Spleen (tissue), 11 donors: ENCODE measurements around the gene ARL15. TPM values are rescaled to one million over a fixed set of nuclear protein-coding genes. Genes with fewer than 3 reads are reported as not detected.

Source experiments
- DNase-seq: peaks from one replicate; pipeline ENCODE4 v3.0.0-alpha.2; 2020
- H3K27ac ChIP-seq, 8 donors: fragments of 200-600 bp; sonication (generic) in 7 of 8; 1 replicate in 4 of 8; 2 replicates in 4 of 8; pipeline versions ENCODE4 v1.5.0 to v1.8.0; 2016 to 2021; ENCODE audit warnings: inconsistent platforms in 4 of 8, mild to moderate bottlenecking in 4 of 8, moderate library complexity in 1 of 8
- H3K27me3 ChIP-seq, 7 donors: fragments of 200-600 bp; sonication (generic) in 6 of 7; replicated peaks in 1 of 7; 1 replicate in 4 of 7; 2 replicates in 3 of 7; pipeline versions ENCODE4 v1.5.0 to v1.8.0; 2016 to 2021; ENCODE audit warnings: inconsistent platforms in 3 of 7, mild to moderate bottlenecking in 1 of 7
- H3K36me3 ChIP-seq, 6 donors: fragments of 200-600 bp; sonication (generic) in 5 of 6; 1 replicate in 4 of 6; 2 replicates in 2 of 6; pipeline versions ENCODE4 v1.5.0 to v1.8.0; 2016 to 2021; ENCODE audit warnings: inconsistent platforms in 2 of 6
- H3K4me1 ChIP-seq, 6 donors: fragments of 200-600 bp; sonication (generic) in 5 of 6; 1 replicate in 3 of 6; 2 replicates in 3 of 6; pipeline versions ENCODE4 v1.5.0 to v1.8.0; 2016 to 2021; ENCODE audit warnings: inconsistent platforms in 3 of 6
- H3K4me3 ChIP-seq, 8 donors: fragments of 200-600 bp; sonication (generic) in 7 of 8; 1 replicate in 4 of 8; 2 replicates in 4 of 8; pipeline versions ENCODE4 v1.5.0 to v1.8.0; 2016 to 2021; ENCODE audit warnings: inconsistent platforms in 4 of 8, mild to moderate bottlenecking in 4 of 8, moderate library complexity in 2 of 8
- H3K9me3 ChIP-seq, 8 donors: fragments of 200-600 bp; sonication (generic) in 7 of 8; 1 replicate in 4 of 8; 2 replicates in 4 of 8; pipeline versions ENCODE4 v1.5.0 to v1.8.0; 2016 to 2021; ENCODE audit warnings: inconsistent platforms in 4 of 8
- POLR2A ChIP-seq, 3 donors: fragments of 450-650 bp; IDR thresholded peaks; one replicate each; pipeline ENCODE4 v1.5.1; 2017; ENCODE audit warnings: antibody characterized with exemption in 3 of 3, mild to moderate bottlenecking in 1 of 3
- POLR2AphosphoS5 ChIP-seq, 3 donors: sonication (generic); formaldehyde crosslinking; IDR thresholded peaks; one replicate each; pipeline ENCODE4 v1.5.1; 2017; ENCODE audit warnings: antibody characterized with exemption in 3 of 3
- WGBS, 5 donors: extraction: QIAGEN DNeasy Blood & Tissue Kit in 3 of 5; methylation state at CpG; one replicate each; pipeline versions ENCODE4 v1.1.5 to v1.1.7; 2013 to 2018; 5-methylcytosine and 5-hydroxymethylcytosine counted together
- intact Hi-C: fragments of 100-400 bp; cut with DNase I; formaldehyde crosslinking; loops from one replicate; pipeline ENCODE4 v1.15.0; 2023; ENCODE audit warnings: low total_unique reads
- polyA plus RNA-seq, 3 donors: library from polyadenylated mRNA; stranded (reverse); fragments of 200-250 nt; gene quantifications; one replicate each; pipeline ENCODE4 v1.2.1, GENCODE V29; 2013
- total RNA-seq, 7 donors: library from RNA; depleted of rRNA in 3 of 7; stranded (reverse); fragments of >200 nt in 3 of 7; fragmentation: NEBNext Ultra II Directional in 4 of 7; extraction: Animal tissue kit (Norgen Biotek cat#: 25700) in 4 of 7; gene quantifications; one replicate each; pipeline versions ENCODE4 v1.1.0 to v1.2.1, GENCODE V29; 2016 to 2021
- TF ChIP-seq, protein P1 (sequence below), 11 experiments: fragments of 200-600 bp in 7 of 11; fragments of 450-650 bp in 4 of 11; sonication (generic) in 4 of 11; IDR thresholded peaks in 8 of 11; conservative IDR thresholded peaks in 3 of 11; 1 replicate in 7 of 11; 2 replicates in 4 of 11; pipeline versions ENCODE4 v1.4.0 to v1.8.0; 2016 to 2021; ENCODE audit warnings: antibody characterized with exemption in 11 of 11, inconsistent platforms in 4 of 11, mild to moderate bottlenecking in 1 of 11
- donor health status: healthy with polysubstance abuse.
- donor health status: DM: no; HTN: no; CAD: no; lungs with moderate emphysema.
- donor health status: DM: no; HTN: no; CAD: no.
- donor health status: Bipolar disorder and iron deficiency.
- donor health status: healthy.
- donor health status: DM: no; HTN: no; CAD: no.
- donor health status: DM: yes; HTN: yes; CAD: no.

ARL15 gene
- total and polyA plus RNA-seq, 10 donors: 6.3 to 70.2 (median 37.1) TPM

DNA sequence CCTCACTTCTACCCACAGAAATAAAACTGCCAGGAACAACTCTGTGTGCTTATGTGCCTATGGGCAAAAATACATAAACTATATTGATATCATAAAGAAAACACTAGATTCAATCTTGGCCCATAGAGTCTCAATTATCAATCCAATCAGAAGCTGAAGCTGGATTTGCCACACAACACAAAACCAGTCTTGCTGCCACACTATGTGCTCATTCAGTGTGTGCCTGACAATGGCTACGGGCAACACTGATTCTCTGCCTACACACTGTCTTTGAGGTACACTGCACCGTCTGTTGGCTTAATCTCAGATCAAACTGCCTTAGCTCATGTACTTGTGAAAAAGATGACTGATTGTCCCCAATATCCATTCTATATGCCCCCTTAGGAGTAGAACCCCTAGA, 35.4 kb downstream of the ARL15 start:
- H3K4me1 ChIP-seq: peaks cover 0 to 12% (median 0%) of the 10 kb centered on the region in 6 donors
- WGBS, 5 donors: 95 to 100% (median 97%) methylated on average over 2 of the region's 2 CpGs
- H3K9me3 ChIP-seq: peaks cover 0 to 2% (median 0%) of the 10 kb centered on the region in 8 donors
- peaks cover 0 to 7% (median 0%) of the 10 kb centered on the region in 6 donors for H3K36me3 ChIP-seq
- no peaks in the 10 kb centered on the region for H3K27me3 ChIP-seq
- DNase-seq: no peak
- TF ChIP-seq, protein P1, sequence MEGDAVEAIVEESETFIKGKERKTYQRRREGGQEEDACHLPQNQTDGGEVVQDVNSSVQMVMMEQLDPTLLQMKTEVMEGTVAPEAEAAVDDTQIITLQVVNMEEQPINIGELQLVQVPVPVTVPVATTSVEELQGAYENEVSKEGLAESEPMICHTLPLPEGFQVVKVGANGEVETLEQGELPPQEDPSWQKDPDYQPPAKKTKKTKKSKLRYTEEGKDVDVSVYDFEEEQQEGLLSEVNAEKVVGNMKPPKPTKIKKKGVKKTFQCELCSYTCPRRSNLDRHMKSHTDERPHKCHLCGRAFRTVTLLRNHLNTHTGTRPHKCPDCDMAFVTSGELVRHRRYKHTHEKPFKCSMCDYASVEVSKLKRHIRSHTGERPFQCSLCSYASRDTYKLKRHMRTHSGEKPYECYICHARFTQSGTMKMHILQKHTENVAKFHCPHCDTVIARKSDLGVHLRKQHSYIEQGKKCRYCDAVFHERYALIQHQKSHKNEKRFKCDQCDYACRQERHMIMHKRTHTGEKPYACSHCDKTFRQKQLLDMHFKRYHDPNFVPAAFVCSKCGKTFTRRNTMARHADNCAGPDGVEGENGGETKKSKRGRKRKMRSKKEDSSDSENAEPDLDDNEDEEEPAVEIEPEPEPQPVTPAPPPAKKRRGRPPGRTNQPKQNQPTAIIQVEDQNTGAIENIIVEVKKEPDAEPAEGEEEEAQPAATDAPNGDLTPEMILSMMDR (IDR thresholded peaks at IDR 0.05 in 8 of 11, conservative IDR thresholded peaks at IDR 0.05 in 3 of 11): no peak
- TF ChIP-seq POLR2A (IDR thresholded peaks at IDR 0.05) (no peak), POLR2AphosphoS5 (IDR thresholded peaks at IDR 0.05) (no peak)
- H3K27ac ChIP-seq: no peak overlapping the region
- intact Hi-C loops: no loop called here
- H3K4me3 ChIP-seq: no peak overlapping the region

DNA sequence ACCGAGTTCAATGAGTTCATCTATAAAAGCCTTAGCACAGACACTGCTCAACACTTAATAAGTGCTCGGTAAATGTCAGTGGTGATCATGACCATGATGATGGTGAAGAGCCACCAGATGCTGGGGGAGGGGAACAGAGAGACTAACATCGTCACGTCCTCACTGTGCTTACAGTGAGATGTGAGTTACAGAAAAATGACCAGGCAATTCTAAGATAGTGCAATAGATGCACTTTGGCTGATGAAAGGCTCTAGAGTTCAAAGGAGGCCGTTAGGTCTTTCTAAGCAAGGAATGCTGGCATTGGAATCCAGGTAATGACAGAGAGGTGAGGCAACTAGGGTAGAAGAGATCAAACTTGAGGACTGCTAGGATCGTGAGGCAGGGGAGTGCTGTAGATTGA, 36.7 kb downstream of the ARL15 start:
- Histone ChIP-seq H3K4me1 (peaks cover 0 to 12% (median 0%) of the 10 kb centered on the region in 6 donors), H3K27me3 (no peaks in the 10 kb centered on the region), H3K9me3 (peaks cover 0 to 8% (median 0%) of the 10 kb centered on the region in 8 donors), H3K4me3 (no peak overlapping the region), H3K27ac (no peak overlapping the region), H3K36me3 (no peaks in the 10 kb centered on the region)
- intact Hi-C loops: no loop called here
- 87 to 96% (median 91%) methylated on average over 6 of the region's 6 CpGs for WGBS, 5 donors
- DNase-seq: no peak
- TF ChIP-seq POLR2A (IDR thresholded peaks at IDR 0.05): no peak
- no peak for TF ChIP-seq POLR2AphosphoS5 (IDR thresholded peaks at IDR 0.05)
- TF ChIP-seq, protein P1 (IDR thresholded peaks at IDR 0.05 in 8 of 11, conservative IDR thresholded peaks at IDR 0.05 in 3 of 11): no peak

DNA sequence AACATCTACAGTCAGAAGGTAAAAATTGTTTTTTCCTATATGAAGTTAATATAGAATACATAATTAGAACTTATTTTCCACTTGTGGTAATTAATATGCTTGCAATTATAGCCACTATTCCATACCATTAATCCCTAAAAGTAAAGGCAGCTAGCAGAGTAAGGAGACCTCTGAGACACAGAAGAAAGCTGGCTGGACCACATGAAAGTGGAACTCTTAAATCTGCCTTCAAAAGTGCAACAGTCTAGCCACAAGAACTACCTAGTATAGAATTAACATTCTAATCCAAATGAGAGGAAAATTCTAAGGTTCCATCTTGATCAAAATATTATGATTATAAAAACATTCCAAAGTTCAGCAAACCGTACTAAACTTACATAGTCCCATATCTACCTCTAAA, 37.6 kb downstream of the ARL15 start:
- Histone ChIP-seq H3K27me3 (no peaks in the 10 kb centered on the region), H3K4me1 (peaks cover 0 to 12% (median 0%) of the 10 kb centered on the region in 6 donors), H3K4me3 (no peak overlapping the region), H3K36me3 (no peaks in the 10 kb centered on the region), H3K27ac (no peak overlapping the region), H3K9me3 (peaks cover 0 to 8% (median 0%) of the 10 kb centered on the region in 8 donors)
- no peak for DNase-seq
- 87 to 96% (median 92%) methylated on average over 1 of the region's 1 CpG for WGBS, 5 donors
- intact Hi-C loops: no loop called here
- TF ChIP-seq, protein P1 (IDR thresholded peaks at IDR 0.05 in 8 of 11, conservative IDR thresholded peaks at IDR 0.05 in 3 of 11): no peak
- TF ChIP-seq POLR2A (IDR thresholded peaks at IDR 0.05): no peak
- TF ChIP-seq POLR2AphosphoS5 (IDR thresholded peaks at IDR 0.05): no peak

DNA sequence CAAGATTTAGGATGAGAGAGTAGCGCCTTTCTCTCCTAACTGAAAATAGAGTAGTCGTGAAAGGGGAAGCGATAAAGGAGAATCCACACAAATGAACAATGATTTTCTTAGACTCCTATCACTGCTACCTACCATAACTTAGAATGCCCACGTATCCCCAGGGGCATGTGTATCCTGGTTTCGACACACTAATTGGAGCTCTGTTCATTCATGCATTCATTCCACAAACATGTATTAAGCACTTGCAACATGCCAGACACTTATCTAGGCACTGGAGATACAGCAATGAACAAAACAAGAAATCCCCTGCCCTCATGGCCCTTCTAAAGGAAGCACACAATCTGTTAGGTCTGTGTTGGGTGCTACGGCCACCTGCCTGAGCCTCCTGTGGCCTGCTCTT, 40.0 kb downstream of the ARL15 start:
- DNase-seq: no peak
- no peak overlapping the region for H3K27ac ChIP-seq
- TF ChIP-seq, protein P1 (IDR thresholded peaks at IDR 0.05 in 8 of 11, conservative IDR thresholded peaks at IDR 0.05 in 3 of 11): no peak
- TF ChIP-seq POLR2A (IDR thresholded peaks at IDR 0.05) (no peak), POLR2AphosphoS5 (IDR thresholded peaks at IDR 0.05) (no peak)
- H3K4me3 ChIP-seq: no peak overlapping the region
- peaks cover 0 to 12% (median 0%) of the 10 kb centered on the region in 6 donors for H3K4me1 ChIP-seq
- peaks cover 0 to 8% (median 0%) of the 10 kb centered on the region in 8 donors for H3K9me3 ChIP-seq
- intact Hi-C loops: no loop called here
- H3K36me3 ChIP-seq: no peaks in the 10 kb centered on the region
- 77 to 86% (median 79%) methylated on average over 6 of the region's 6 CpGs for WGBS, 5 donors
- no peaks in the 10 kb centered on the region for H3K27me3 ChIP-seq
